GM19035 (cell line): ENCODE data around the gene NOL12.
"Not testable (repeated sequence)": the region's sequence is repeated elsewhere in the genome, so short reads cannot be mapped to it uniquely, and the experiment has no call there.

Source experiments
- ATAC-seq: cut with Tn5 transposase; IDR thresholded peaks from one replicate; pipeline ENCODE4 v1.9.1; 2021; ENCODE audit not compliant: unreplicated experiment

Gene NOL12

GRCh38 chr22:37686002-37686982 is at the start of gene NOL12:
NOL12 (plus strand) TSS chr22:37686343; CDS start chr22:37686393, 50 bp downstream.
- ATAC-seq = peak; percentile 92

GRCh38 chr22:37636949-37637273 is 49.2 kb upstream of the NOL12 start:
- ATAC-seq = no peak

- ATAC-seq = no peak
Measured at GRCh38 chr22:37638391-37639069, 47.6 kb upstream of the NOL12 start.

- ATAC-seq = no peak
Measured at GRCh38 chr22:37639070-37639760, 46.9 kb upstream of the NOL12 start, which contains the start of gene SH3BP1. SH3BP1 (plus strand) TSS chr22:37639669; CDS start chr22:37639788, 119 bp downstream.

GRCh38 chr22:37639771-37640590 is 46.2 kb upstream of the NOL12 start:
- no peak for ATAC-seq

- no peak for ATAC-seq
Measured at GRCh38 chr22:37640591-37641560, 45.3 kb upstream of the NOL12 start.

- ATAC-seq = no peak
Measured at GRCh38 chr22:37641561-37641949, 44.6 kb upstream of the NOL12 start.

GRCh38 chr22:37643225-37643847 is 42.8 kb upstream of the NOL12 start:
- ATAC-seq = no peak

- ATAC-seq = no peak
Measured at GRCh38 chr22:37647317-37647716, 38.8 kb upstream of the NOL12 start.

- no peak for ATAC-seq
Measured at GRCh38 chr22:37647928-37648327, 38.2 kb upstream of the NOL12 start.

GRCh38 chr22:37650463-37651136 is 35.5 kb upstream of the NOL12 start:
- no peak for ATAC-seq

GRCh38 chr22:37654563-37655251 is 31.4 kb upstream of the NOL12 start:
- ATAC-seq = no peak

- ATAC-seq = no peak
Measured at GRCh38 chr22:37655252-37655563, 30.9 kb upstream of the NOL12 start.

GRCh38 chr22:37656583-37656982 is 29.6 kb upstream of the NOL12 start:
- not testable (repeated sequence) for ATAC-seq

GRCh38 chr22:37657590-37658132 is 28.5 kb upstream of the NOL12 start:
- no peak for ATAC-seq

GRCh38 chr22:37658133-37659065 is 27.7 kb upstream of the NOL12 start, which contains the start of gene PDXP:
PDXP (plus strand) TSS chr22:37658723; CDS start chr22:37658783, 60 bp downstream.
- ATAC-seq = peak; percentile 87
